Stimulated activated CD4-positive, alpha-beta T cell treated with anti-CD3 and anti-CD28 coated beads, Interleukin-1b, Interleukin-23, amount 100 ng/mL, for 24 hours (primary cell): Measurements from ENCODE around the gene MTA1.

Experiments used
- DNase-seq, 4 experiments: peaks; one replicate each; pipeline ENCODE4 v3.0.0-alpha.2; 2020; ENCODE audit warnings: low read depth in 4 of 4, low spot score in 1 of 4

The MTA1 gene

DNA sequence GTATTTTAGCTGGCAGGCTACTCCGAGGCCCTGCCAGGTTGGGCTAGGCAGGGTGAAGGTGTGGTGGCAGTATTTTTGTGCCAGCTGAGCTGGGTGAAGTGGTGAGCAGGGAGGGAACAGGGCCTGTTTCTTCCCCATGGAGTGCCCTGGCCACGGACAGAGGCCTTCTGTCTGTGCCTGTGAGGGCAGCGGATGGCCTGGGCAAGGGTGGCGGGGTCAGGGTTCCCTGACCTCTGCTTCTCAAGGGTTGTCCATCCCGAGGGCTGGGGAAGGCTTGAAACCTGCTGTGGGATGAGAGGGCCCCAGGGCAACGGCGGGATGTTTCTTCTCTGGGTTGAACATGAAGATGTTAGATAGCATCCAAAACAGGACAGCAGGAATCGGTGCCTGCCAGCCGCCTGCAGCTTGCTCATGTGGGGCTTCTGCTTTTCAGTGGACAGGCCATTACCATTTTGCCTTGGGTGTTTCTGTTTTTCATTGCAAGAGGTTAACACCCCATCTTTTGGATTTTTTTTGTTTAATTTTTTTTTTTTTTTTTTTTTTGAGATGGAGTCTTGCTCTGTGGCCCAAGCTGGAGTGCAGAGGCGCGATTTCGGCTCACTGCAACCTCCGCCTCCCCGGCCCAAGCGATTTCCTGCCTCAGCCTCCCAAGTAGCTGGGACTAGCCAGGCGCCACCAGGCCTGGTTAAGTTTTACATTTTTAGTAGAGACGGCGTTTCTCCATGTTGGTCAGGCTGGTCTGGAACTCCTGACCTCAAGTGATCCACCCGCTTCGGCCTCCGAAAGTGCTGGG is 3.3 kb downstream of the MTA1 start:
- no peak for DNase-seq

DNA sequence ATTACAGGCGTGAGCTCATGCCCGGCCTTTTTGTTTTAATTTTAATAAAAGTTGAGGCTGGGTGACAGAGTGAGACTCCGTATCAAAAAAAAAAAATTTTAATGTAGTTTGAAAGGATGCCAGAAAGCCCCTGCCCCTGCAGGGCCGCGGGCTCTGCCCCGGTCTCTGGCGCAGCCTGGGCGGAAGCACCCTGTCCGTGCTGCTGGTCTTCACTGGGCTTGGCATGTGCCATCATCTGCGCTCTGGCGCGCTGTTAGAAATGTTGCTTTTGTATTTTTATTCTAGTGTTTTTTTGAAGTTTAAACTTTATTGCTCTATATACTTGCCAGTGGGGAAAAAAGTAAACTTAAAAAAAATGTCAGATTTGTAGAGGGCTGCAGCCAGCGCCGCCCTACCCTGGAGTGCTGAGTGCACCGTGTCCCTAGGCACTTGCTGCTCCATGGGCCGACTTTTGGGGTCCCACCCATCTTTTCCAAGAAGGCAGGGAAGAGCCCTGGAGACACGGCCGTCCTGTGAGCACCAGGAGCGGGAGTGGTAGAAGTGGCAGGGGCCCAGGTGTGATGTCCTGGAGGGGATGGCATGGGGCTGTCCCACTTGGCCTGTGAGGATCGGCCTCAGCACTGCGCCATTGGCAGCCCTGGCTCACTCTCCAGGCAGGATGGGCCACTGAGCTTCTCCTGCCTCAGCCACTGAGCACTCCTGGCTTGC is 4.0 kb downstream of the MTA1 start:
- no peak for DNase-seq

DNA sequence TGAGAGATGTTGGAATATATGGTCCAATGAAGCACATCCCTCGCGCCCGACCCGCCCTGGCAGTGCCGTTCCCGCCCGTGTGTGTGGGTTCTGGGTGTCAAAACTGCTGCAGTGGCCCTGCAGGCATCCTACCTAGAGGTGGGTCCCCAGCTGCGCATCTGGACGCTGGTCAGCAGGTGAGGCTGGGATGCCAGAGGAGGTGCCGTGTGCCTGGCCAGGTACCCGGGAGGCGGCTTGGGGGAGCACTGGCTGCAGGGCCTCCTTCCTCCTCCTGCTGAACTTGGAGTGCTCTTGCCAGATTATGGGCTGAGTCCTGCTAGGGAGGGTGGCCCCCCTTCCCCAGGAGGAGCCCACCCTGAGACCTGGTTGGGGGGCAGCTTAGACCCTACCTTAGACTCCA is 5.2 kb downstream of the MTA1 start:
- DNase-seq = no peak

DNA sequence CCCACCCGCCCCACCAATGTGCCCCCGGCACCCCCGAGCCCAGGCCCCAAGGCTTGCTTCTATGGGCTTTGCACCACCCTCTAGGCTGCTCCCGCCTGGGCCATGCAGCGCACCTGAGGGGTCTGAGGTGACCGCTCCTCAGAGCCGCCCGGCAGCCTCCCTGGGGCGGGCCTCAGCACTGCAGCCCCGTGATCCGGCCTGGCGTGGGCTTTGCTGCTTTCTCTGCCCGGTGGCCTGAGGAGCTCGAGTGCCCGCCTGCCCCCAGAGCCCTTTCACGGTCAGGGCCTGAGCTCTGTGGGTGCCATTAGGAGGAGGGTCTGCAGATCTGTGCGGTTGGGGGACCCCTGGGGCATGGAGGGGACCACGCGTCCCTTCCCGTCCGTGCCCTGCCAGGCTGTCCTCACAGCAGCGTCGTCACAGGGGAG is 6.2 kb downstream of the MTA1 start:
- DNase-seq = no peak

DNA sequence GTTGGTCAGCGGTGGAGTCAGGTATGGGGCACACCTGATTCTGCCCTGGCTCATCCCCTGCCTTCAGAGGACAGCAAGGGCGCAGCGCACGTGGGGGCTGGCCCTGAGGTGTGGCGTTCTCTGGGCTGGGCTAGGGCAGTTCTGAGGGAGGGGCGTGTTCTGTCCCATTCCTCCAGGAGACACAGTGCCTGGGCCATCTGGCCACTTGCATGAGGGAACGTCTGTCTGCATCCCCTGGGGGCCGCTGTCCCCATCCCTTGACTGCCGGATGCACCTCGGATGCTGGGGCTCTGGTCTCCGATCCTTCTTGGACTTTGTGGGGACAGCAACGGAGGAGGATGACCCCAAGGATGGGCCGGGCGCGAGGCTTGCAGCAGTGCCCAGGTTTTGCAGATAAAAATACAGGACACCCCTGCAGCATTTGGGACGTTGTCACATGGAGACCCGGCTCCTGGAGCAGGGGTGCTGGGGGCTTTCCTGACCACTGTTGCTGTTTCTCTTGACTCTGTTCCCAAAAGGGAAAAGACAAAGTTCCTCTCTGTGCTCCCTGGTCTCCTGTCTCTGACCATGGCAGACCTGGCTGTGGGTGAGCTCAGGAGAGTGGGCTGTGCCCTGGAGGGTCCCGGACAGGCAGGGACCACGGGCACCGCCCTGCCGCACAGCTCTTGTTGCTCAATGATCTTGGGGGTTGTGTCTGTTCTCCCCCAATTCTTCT is 6.9 kb downstream of the MTA1 start:
- DNase-seq = no peak

DNA sequence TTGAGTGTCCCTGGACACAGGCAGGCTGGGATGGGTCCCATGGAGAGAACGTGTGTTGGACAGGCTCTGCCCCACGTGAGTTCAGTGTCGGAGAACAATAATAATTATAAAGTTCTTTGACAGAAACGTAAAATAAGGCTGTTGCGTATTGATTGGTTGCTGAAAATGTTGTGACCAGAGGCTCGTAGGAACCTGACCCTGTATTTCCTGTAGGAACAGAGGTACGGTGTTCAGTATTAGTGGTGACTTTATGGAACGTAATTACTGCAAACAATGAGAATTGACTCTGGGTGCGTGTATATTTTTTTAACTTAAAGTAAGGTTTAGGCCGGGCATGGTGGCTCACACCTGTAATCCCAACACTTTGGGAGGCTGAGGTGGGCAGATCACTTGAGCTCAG is 7.8 kb downstream of the MTA1 start:
- DNase-seq = no peak

DNA sequence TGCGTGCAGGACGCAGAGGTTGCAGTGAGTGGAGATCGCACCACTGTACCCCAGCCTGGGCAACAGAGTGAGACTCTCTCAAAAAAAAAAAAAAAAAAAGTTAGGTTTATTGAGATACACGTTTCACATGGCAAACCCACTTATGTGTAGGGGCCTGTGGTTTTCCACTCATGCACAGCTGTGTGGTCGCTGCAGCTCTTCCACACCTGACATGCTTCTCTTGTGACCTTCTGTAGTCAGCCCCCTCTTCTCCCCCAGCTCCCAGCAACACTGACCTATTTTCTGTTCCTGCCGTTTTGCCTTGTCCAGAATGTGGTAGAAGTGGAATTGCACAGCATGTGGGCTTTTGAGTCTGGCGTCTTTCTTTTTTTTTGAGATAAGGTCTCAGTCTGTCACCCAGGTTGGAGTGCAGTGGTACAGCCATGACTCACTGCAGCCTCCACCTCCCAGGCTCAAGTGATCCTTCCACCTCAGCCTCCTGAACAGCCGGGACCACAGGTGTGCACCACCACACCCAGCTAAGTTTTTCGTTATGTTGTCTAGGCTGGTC is 8.4 kb downstream of the MTA1 start:
- DNase-seq = no peak

DNA sequence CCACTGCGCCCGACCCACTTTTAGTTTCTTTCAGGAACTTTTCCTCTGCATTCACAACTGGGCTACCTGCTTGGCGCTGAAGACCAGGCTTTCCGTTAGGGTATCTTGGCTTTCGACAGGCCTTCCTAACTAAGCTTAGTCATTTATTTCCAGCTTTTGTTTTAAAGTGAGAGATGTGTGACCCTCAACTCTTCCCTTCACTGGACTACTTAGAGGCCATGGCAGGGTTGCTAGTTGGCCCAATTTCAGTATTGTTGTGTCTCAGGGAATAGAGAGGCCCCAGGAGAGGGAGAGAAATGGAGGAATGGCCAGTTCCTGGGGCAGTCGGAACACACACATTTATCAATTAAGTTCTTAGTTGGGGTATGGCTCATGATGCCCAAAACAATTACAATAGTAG is 10.4 kb downstream of the MTA1 start:
- DNase-seq = no peak

DNA sequence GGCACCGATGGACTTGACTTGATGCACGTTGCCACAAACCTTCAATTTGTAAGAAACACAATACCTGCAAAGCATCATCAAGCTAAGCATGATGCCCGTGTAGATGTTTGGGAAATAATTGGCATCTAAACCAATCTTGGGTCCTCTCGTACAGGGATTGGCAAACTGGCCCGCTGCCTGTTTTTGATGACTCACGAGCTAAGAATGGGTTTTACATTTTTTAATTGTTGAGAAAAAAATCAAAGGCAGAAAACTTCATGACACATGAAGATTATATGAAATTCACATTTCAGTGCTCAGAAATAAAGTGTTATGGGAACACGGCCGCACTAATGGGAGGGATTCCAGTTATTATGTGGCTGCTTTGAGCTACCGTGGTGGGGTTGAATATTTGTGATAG is 10.9 kb downstream of the MTA1 start:
- no peak for DNase-seq

DNA sequence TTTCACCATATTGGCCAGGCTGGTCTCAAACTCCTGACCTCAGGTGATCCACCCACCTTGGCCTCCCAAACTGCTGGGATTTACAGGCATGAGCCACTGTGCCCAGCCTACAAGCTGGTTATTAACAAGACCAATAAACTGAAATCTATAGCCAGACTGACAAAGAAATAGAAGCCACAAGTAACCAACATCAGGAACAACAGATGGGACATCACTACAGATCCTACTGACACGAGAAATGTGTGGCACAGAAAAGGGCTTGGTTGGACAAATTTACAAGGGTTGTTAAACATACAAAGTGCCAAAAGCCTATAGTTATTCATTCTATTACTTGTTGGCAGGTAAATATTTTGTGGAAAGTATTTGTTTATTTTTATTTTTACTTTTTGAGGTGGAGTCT is 11.6 kb downstream of the MTA1 start:
- no peak for DNase-seq

DNA sequence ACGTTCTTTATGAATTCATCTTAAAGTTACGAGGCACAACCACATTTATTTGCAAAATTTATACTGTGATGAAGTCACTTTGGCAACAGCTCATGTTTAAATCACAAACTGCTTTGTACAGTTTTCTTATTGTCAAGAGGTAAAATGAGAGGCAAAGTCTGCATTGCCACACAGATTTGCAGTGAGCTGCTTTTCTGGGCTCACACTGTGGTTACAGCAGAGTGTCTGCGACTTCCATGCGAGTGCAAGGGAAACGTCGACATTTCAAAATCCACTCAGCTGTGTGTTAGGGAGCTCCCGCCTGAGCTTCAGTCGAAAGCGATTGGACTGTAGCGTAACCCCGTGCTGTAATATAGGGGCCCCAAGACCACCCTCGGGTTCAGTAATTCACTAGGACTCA is 13.0 kb downstream of the MTA1 start:
- no peak for DNase-seq

DNA sequence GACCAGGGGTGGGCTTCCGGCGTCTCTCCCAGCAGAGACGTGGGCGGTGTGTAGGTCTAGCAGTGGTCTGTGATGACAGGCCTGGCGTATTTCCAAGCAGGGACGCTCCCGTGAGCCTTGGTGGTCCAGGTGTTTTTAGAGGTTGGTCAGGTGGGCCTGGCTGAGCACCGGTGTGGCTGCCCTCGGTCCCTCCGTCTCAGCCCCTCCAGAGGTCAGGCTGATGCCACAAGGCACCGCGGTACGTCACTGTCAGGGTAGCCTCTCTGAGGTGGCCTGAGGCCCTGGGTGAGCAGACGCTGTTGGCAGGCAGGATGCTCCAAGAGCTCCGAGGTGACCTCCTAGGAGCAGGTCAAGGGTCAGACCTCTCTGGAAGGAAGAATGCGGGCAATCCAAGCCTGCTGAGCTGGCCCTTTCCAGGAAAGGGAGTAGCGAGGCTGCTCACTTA is 13.6 kb downstream of the MTA1 start:
- DNase-seq = no peak

DNA sequence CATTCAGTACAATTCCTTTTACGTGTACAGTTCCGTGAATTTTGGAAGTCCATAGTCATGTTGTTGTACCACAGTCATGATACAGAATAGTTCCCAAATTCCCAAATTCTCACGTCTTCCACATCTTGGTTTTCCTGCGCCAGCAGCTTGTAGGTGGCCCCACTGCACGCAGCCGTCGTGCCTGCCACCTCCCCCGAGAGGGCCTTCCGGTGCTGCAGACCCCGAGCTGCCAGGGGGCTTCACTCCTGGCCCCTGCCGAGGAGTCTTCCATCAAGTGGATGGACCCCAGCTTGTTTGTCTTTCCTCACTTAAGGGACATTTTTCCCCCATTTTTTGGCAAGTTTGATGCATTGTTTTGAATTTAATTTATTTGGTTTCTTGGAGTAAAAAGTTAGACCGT is 16.8 kb downstream of the MTA1 start:
- DNase-seq = no peak

DNA sequence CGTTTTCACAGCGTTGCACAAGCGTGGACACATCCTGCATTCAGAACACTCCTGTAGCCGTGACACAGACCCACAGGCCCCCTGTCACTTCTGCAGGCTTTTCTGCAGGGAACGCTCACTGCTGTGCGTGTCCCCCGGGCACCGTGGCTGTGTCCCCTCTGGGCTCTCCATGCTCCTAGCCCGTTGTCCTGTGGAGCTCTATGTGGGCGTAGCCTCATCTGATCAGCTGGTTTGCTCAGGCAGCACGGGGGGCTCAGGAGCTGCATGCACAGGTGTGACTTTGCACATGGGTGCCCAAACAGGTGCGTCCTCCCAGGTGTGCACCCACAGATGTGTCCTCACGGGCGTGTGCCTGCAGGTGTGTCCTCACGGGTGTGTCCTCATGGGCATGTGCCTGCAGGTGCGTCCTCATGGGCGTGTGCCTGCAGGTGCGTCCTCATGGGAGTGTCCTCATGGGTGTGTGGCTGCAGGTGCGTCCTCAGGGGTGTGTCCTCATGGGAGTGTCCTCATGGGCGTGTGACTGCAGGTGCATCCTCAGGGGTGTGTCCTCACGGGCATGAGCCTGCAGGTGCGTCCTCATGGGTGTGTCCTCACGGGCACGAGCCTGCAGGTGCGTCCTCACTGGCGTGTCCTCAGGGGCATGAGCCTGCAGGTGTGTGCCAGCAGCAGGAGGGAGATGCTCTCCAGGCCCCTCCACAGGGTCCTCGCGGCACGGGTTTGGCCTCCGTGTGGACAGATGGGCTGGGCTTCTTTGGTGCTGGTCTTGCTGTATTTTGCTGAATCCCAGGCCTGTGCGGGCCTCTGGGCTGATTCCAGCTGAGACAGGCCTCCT is 17.5 kb downstream of the MTA1 start:
- no peak for DNase-seq

DNA sequence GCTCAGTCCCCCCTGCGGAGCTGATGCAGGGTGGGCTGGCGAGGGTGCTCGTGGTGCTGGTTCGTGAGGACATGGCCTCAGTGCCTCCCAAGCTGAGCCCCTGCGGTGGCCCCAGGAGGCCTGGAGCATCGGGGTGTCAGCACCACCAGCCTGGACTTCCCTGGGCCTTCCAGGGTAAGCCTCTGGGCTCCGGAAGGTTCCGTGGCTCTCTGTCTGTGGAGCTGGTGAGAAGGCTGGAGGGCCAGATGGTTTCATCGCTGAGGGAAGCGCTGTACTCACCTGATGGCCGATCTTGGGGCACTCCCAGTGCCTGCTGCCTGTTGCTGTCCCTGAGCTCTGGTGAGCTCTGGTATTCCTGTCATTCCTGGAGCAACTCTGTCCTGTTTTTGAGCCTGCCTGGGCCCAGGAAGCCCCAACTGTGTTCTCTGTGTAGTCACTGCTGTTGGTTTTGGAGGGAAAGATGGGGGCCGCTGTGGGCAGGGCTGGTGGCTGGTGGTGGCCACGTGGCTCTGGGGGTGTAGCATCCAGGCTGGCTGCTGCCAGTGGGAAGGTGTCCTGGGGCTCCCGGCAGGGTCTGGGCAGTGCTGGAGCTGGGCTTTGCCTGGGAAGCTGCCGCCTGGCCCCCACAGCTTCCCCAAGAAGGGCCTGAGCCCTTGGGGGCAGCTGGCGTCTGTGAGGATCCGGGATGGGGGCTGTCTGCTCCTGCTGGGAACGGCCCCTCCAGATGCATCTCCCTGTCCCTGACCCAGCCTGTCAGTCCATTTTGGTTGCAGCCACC is 18.3 kb downstream of the MTA1 start:
- DNase-seq = no peak

DNA sequence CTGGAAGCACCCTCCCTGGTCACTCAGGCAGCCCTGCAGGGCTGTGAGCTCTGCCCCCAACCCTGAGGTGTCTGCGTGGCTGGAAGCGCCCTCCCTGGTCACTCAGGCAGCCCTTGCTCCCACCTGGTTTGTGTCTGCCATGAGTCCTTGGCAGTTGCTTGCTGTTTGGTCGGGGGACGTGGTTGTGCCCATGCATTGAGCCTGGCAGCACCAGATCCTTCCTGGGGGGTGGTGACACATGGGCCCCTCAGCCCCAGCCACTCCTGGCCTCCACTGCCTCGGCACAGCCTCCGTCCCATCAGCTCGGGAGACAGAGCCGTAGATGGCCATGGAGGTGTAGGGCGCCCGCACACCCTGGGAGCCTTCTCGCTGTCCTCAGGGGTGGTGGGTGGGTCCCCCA is 19.6 kb downstream of the MTA1 start:
- DNase-seq = no peak

DNA sequence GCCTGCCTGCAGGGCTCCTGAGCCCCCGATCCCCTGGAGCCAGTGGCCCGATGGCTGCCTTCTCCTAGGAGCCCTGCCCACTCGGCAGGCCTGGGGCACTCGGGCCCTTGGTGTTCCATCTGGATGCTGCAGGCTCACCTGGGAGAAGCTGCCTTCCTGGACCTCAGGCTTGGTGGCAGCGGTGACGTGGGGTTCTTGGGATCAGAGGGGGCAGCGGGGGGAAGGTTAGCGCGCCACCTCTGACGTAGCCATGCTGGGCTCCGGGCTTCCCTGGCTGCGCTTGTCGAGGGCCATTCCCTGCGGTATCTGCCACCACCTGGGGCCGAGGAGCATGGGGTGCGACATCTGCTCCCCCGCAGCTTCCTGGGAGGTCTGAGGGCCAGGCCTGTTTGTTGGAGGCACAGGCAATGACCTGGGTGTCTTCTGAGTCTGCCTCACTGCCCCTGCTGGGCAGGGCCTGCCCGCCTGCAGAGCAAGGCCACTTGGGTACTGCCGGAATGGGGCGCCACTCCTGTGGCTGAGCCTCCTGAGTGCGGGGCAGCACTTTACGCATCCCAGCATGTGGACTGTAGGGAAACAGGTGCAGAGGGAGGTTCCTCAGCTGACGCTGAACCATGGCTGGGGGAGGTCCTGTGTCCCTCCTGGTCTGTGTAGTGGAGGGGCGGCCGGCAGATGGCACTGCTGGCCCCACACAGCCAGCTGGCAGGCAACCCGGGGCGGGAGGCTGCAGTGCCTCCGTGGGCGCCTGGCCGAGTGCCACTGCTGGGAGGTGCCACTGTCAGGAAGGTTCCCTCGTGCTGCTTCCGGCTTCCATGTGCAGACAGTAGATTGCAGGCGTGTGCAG is 20.3 kb downstream of the MTA1 start:
- no peak for DNase-seq

DNA sequence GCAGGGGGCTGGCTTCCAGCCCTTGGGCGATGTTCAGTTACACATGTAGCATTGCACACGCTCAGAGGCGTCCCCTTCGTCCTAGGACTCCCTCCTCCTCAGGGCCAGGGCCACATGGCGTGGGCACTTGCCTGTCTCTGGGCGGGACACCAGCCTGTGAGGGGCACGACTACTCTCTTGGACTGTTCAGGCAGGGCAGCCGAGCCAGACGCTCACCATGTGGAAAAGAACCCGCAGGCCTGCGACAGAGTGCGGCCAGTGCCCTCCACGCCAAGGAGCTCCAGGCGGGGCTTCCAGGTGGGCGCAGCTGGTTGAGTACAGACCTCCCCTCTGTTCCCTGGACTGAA is 20.9 kb downstream of the MTA1 start:
- DNase-seq = no peak

DNA sequence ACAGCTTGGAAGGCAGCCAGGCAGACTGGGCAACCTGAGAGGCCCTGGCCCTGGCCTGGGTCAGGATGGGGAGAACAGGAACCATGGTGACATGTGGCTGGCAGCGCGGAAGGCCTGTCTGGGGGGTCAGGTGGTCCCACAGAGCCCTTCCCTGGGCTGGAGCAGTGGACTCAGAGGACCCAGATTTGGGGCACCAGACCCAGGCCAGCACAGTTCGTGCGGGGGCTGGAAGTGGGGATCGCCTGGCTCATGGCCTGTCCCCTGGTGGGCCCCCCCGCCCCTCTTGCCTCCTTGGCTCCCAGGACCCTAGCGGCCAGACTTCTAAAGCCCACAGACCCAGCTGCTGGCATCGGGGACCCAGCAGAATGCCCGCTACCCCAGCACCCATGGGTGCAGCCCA is 21.4 kb downstream of the MTA1 start:
- no peak for DNase-seq
